ENCODE results near the gene ELMOD1. TPM values are rescaled to one million over a fixed set of nuclear protein-coding genes. Genes with fewer than 3 reads are reported as not detected.

The ELMOD1 gene
- total RNA-seq, 2 donors from 2014 or later: not detected

DNA sequence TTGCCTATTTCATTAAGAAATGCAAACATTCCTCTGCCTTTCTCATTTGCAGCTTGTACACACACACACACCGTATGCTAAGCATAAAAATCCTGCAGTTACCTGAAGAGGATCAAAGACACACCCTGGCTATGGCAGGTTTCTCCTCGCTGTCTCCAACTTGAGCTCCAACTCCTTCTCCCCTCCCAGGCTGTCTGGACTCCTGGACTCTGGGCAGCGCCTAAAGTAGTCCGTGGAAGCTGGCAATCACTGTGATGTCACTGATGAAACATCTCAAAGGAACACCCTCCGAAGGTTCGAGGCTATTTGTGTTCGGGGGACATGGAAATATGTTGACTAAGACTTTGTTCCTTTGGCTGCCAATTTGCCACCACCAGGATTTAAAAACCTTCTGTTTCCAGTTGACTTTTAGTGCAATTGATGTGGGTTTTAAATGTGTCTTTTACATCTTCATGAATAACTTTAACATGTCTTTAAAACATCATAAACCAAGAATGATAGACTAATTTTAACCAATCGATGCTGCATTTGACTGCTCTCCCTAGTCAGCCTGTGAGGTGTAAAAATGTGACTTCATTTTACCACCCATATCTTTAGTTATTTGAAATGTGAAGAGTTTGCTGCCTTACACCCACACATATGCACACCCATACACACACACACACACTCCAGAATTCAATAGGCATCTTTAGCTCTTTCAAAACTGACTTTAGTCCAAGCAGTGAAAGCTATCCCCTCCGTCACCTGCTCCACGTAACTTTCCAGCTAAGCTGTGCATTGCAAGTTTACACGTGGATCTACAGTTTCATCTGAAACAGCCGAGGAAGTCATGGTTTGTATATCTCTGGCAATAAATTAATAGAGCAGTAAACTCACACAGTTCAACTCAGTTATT lies 121.2 kb downstream of the ELMOD1 start, which contains the start of gene SLN:
TSS of gene SLN (minus strand) at position 196 of the 895 bp plus-strand sequence.
- 41 to 50% methylated on average over 12 of the region's 12 CpGs for WGBS, 2 donors
- no peak for ATAC-seq
- no peak within 1 kb of the TSS for H3K4me3 ChIP-seq
- H3K4me1 ChIP-seq: peaks cover 5% of the 10 kb centered on the region
- intact Hi-C loops (cut with DNase I): no loop called here
- DNase-seq: no peak
- H3K27ac ChIP-seq: no peak within 1 kb of the TSS
- TF ChIP-seq POLR2A (IDR thresholded peaks at IDR 0.05): no peak
- TF ChIP-seq, protein P1, sequence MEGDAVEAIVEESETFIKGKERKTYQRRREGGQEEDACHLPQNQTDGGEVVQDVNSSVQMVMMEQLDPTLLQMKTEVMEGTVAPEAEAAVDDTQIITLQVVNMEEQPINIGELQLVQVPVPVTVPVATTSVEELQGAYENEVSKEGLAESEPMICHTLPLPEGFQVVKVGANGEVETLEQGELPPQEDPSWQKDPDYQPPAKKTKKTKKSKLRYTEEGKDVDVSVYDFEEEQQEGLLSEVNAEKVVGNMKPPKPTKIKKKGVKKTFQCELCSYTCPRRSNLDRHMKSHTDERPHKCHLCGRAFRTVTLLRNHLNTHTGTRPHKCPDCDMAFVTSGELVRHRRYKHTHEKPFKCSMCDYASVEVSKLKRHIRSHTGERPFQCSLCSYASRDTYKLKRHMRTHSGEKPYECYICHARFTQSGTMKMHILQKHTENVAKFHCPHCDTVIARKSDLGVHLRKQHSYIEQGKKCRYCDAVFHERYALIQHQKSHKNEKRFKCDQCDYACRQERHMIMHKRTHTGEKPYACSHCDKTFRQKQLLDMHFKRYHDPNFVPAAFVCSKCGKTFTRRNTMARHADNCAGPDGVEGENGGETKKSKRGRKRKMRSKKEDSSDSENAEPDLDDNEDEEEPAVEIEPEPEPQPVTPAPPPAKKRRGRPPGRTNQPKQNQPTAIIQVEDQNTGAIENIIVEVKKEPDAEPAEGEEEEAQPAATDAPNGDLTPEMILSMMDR (IDR thresholded peaks at IDR 0.05): no peak
- no peaks in the 10 kb centered on the region for H3K36me3 ChIP-seq (replicated peaks in 1 of 2; ENCODE audit: insufficient read depth in 1 of 2, low read depth in 2 of 2)
- H3K9me3 ChIP-seq: no peaks in the 10 kb centered on the region
- H3K27me3 ChIP-seq: no peaks in the 10 kb centered on the region

- no peaks in the 10 kb centered on the region for H3K36me3 ChIP-seq (replicated peaks in 1 of 2; ENCODE audit: insufficient read depth in 1 of 2, low read depth in 2 of 2)
- intact Hi-C loops (cut with DNase I): no loop called here
- WGBS, 2 donors: 32 to 35% methylated on average over 3 of the region's 3 CpGs
Observed at GRCh38 chr11:107713009-107713408, 122.1 kb downstream of the ELMOD1 start.

More at GRCh38 chr11:107713009-107713408, 122.1 kb downstream of the ELMOD1 start:
- DNase-seq (no peak), ATAC-seq (no peak)
- TF ChIP-seq POLR2A (IDR thresholded peaks at IDR 0.05): no peak
- TF ChIP-seq, protein P1 (IDR thresholded peaks at IDR 0.05): no peak
- Histone ChIP-seq H3K9me3 (no peaks in the 10 kb centered on the region), H3K27ac (no peak overlapping the region), H3K4me1 (peaks cover 5% of the 10 kb centered on the region), H3K4me3 (no peak overlapping the region), H3K27me3 (no peaks in the 10 kb centered on the region)

Other genes with a start within 250 kb of the ELMOD1 start
- 10 to 100 TPM; 17.8 to 20.0 TPM for gene CWF19L2, start 133.3 kb upstream of the ELMOD1 start, total RNA-seq
- 1 to 10 TPM; 2.6 to 3.6 TPM for gene ALKBH8, start 25.4 kb upstream of the ELMOD1 start, total RNA-seq
- gene SLN, start 120.9 kb downstream of the ELMOD1 start, total RNA-seq: 1 to 10 TPM; 2.3 to 3.0 TPM